Activated naive CD8-positive, alpha-beta T cell (primary cell): Measurements from ENCODE around the gene PAQR6.

Experiments used
- H3K27ac Mint-ChIP-seq: one replicate; pipeline ENCODE4 v1.8.0; 2021; ENCODE audit warnings: mixed read lengths
- H3K27me3 Mint-ChIP-seq: one replicate; pipeline ENCODE4 v1.8.0; 2021; ENCODE audit warnings: mixed read lengths
- H3K36me3 Mint-ChIP-seq: one replicate; pipeline ENCODE4 v1.8.0; 2021; ENCODE audit warnings: mixed read lengths
- H3K4me1 Mint-ChIP-seq: one replicate; pipeline ENCODE4 v1.8.0; 2021; ENCODE audit warnings: low read depth, mixed read lengths
- H3K4me3 Mint-ChIP-seq: one replicate; pipeline ENCODE4 v1.8.0; 2021; ENCODE audit warnings: mild to moderate bottlenecking, mixed read lengths
- H3K9me3 Mint-ChIP-seq: one replicate; pipeline ENCODE4 v1.8.0; 2021; ENCODE audit warnings: low read depth, mixed read lengths

PAQR6 gene, protein sequence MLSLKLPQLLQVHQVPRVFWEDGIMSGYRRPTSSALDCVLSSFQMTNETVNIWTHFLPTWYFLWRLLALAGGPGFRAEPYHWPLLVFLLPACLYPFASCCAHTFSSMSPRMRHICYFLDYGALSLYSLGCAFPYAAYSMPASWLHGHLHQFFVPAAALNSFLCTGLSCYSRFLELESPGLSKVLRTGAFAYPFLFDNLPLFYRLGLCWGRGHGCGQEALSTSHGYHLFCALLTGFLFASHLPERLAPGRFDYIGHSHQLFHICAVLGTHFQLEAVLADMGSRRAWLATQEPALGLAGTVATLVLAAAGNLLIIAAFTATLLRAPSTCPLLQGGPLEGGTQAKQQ

DNA sequence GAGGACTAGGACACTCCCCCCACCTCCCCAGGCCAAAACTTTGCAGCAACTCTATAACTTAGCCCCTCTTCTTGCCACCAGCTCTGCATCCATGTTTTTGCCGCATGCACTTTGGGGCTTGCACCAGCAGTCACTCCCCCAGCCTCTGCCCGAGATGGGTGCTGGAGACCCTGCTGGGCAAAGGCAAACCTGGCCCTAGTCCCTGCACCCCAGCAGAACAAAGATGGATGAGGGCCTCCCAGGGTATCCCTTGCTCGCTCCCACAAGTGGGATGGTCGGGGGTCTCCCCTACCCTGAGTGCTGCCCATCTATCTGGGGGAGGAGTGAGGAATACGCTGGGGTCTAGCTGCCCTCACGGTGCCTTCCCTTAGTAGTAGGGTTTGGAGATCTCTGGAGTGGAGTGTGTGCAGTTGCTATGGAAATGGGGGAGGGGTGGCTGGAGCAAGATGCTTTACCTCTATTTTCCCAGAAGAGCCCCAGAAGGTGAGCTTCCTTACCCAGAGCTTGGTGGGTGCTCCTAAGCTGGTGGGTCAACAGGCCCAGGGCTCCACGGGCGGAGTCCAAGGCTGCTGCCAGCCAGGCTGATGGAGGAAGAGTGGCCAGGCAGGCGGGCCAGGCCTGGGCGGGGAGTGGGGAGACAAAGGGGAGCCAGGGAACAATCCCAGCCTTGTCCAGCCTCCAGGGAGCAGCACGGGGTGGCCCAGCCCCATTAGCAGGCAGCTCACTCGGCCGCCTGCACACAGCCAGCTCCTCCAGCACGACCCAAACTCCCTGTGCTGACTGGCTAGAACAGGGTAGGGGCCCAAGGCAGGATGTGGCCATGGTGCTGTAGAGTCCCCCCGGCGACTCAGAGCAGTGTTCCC is at the start of gene PAQR6:
Gene PAQR6, minus strand, starts transcription at position 597 of the 863 bp plus-strand sequence. CDS start 1,325 bp downstream, outside the sequence.
- H3K36me3 Mint-ChIP-seq: no peaks in the 10 kb centered on the region
- no peaks in the 10 kb centered on the region for H3K27me3 Mint-ChIP-seq
- peak within 1 kb of the TSS; percentile 5 for H3K4me3 Mint-ChIP-seq
- peak within 1 kb of the TSS; percentile 54 for H3K27ac Mint-ChIP-seq
- no peaks in the 10 kb centered on the region for H3K9me3 Mint-ChIP-seq
- peaks cover 22% of the 10 kb centered on the region for H3K4me1 Mint-ChIP-seq

DNA sequence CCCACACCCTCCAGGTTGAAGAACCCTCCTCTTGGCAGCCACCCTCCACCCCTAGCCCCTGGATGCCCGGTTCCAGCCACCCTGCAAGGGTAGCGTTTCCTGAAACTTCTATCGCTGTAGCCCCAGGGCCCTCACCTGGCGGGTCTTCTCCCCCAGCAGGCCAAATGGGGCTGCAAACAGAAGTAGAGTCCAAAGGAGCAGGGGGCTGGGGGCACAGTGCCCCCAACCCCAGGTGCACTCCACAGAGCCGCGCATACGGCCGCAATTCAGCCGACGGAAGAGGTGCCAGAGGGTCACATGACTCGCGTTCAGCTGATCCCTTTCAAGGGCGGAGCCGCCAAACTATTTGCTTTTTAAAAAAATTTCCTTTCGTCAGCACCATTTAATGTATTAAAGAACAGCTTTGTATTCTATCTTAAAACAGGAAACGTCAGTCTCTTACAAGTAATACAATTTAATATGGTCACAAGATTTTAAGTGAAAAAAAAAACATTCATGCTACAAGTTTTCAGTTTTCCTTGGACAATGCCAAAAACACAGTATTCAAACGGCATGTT is 47.6 kb upstream of the PAQR6 start, which contains the start of gene GLMP:
Gene GLMP, minus strand, starts transcription at position 289 of the 557 bp plus-strand sequence. Its CDS starts 34 bp downstream, at position 255.
- no peaks in the 10 kb centered on the region for H3K9me3 Mint-ChIP-seq

DNA sequence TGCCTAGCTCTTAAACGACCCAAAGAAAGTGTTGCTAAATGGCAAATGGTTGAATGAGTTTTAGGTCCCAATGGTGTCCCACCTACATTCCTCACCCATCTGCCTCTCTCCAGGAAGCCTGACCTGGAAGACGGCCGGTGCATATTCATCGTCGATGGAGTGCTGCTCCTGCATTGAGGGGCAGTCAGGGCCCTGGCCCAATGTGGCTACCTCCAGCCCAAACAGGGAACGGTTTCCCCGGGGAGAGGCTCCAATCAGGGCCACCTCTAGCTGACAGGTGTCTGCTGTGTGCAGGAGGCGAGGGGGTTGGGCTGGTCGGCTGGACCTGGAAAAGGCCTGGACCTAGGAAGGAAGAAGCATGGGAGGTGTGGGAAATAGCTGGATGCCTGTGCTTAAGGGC is 46.0 kb upstream of the PAQR6 start:
- Mint-ChIP-seq H3K4me1 (peaks cover 16% of the 10 kb centered on the region), H3K27me3 (no peaks in the 10 kb centered on the region), H3K36me3 (no peaks in the 10 kb centered on the region), H3K9me3 (no peaks in the 10 kb centered on the region), H3K4me3 (no peak overlapping the region), H3K27ac (no peak overlapping the region)

More for the DNA sequence above, 47.6 kb upstream of the PAQR6 start, which contains the start of gene GLMP:
- H3K36me3 Mint-ChIP-seq: no peaks in the 10 kb centered on the region
- H3K4me1 Mint-ChIP-seq: peaks cover 16% of the 10 kb centered on the region
- peak within 1 kb of the TSS; percentile 64 for H3K27ac Mint-ChIP-seq
- H3K27me3 Mint-ChIP-seq: no peaks in the 10 kb centered on the region
- peak within 1 kb of the TSS; percentile 89 for H3K4me3 Mint-ChIP-seq

DNA sequence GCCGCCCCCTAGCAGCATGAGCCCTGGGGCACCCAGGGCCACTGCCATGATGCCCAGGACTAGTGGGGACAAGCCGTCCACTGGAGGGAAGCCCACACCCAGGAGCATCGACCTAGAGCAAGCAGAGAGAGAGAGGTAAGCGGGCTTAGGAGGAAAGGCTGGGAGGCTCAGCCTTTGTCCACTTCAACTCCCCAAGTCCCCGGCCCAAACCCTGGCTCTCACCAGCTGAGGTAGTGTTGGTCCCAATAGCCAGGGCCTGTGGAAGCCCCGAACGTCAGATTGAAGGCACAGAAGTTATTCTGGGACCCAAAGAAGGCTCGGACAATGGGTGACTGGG is 45.2 kb upstream of the PAQR6 start:
- no peaks in the 10 kb centered on the region for H3K27me3 Mint-ChIP-seq
- no peaks in the 10 kb centered on the region for H3K36me3 Mint-ChIP-seq
- no peak overlapping the region for H3K27ac Mint-ChIP-seq
- no peak overlapping the region for H3K4me3 Mint-ChIP-seq
- H3K4me1 Mint-ChIP-seq: peaks cover 16% of the 10 kb centered on the region
- H3K9me3 Mint-ChIP-seq: no peaks in the 10 kb centered on the region

DNA sequence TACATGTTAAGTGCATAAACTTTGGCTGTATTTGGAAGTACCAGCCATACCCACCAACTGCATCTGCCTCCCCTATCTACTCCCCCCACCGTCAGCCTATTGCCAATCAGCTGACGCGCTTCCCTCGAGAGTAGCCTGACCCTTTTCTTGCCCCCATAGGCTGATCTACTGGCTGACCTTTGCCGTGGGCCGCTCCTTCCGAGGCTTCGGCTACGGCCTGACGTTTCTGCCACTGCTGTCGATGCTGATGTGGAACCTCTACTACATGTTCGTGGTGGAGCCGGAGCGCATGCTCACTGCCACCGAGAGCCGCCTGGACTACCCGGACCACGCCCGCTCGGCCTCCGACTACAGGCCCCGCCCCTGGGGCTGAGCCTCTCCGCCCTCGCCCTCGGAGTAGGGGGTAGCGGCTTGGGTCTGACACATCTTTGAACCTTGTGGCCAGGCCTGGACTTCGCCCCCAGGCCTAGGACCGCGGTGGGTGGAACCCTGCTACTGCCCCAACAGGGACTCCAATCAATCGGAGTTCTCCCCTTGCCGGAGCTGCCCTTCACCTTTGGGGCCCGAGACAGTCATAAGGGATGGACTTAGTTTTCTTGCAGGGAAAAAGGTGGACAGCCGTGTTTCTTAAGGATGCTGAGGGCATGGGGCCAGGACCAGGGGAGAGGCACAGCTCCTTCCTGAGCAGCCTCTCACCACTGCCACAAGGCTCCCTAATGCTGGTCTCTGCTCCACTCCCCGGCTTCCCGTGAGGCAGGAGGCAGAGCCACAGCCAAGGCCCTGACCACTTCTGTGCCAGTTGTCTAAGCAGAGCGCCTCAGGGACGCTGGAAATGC is 43.6 kb upstream of the PAQR6 start:
- no peak overlapping the region for H3K4me3 Mint-ChIP-seq
- H3K36me3 Mint-ChIP-seq: no peaks in the 10 kb centered on the region
- peaks cover 16% of the 10 kb centered on the region for H3K4me1 Mint-ChIP-seq
- H3K27ac Mint-ChIP-seq: peak overlapping the region; percentile 50
- H3K27me3 Mint-ChIP-seq: no peaks in the 10 kb centered on the region
- no peaks in the 10 kb centered on the region for H3K9me3 Mint-ChIP-seq

DNA sequence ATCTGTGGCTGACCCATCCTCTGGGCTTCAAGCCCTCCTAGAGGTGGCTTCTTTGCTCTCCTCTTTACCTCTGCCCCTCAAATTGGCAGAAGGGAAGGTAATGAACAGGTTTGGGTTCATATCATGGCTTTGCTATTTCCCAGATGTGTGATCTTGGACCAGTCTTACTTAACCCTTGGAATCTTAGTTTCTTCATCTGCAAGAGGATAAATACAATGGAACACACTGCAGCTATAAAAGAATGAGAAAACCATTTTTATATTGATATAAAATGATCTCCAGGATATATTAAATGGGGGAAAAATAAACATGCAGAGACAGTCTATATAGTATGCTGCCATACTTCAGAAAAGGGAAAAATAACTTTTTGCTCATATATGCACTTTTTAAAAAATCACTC is 42.0 kb upstream of the PAQR6 start:
- H3K4me1 Mint-ChIP-seq: peaks cover 4% of the 10 kb centered on the region
- H3K27ac Mint-ChIP-seq: peak overlapping the region; percentile 6
- no peaks in the 10 kb centered on the region for H3K36me3 Mint-ChIP-seq
- H3K9me3 Mint-ChIP-seq: no peaks in the 10 kb centered on the region
- H3K4me3 Mint-ChIP-seq: no peak overlapping the region
- H3K27me3 Mint-ChIP-seq: no peaks in the 10 kb centered on the region

DNA sequence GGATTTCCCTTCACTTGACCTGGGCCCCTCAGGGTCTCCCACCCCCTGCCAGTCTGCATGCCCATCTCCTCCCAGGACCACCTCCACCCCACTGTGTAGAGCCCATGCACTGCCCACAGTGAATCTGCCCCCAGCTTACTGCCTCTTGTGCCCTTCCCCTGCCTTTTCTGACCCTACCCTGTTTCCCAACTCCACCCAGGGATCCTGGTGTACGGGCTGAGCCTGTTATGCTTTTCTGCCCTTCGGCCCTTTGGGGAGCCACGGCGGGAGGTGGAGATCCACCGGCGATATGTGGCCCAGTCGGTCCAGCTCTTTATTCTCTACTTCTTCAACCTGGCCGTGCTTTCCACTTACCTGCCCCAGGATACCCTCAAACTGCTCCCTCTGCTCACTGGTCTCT is 38.2 kb upstream of the PAQR6 start:
- H3K27ac Mint-ChIP-seq: no peak overlapping the region
- no peaks in the 10 kb centered on the region for H3K36me3 Mint-ChIP-seq
- no peaks in the 10 kb centered on the region for H3K9me3 Mint-ChIP-seq
- no peaks in the 10 kb centered on the region for H3K27me3 Mint-ChIP-seq
- no peak overlapping the region for H3K4me3 Mint-ChIP-seq
- peaks cover 17% of the 10 kb centered on the region for H3K4me1 Mint-ChIP-seq

DNA sequence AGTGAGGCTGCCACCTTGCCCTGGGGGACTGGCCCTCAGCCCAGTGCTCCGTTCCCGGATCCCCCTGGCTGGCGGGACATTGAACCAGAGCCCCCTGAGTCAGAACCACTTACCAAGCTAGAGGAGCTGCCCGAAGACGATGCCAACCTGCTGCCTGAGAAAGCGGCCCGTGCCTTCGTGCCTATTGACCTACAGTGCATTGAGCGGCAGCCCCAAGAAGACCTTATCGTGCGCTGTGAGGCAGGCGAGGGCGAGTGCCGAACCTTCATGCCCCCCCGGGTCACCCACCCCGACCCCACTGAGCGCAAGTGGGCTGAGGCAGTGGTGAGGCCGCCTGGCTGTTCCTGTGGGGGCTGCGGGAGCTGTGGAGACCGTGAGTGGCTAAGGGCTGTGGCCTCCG is 37.6 kb upstream of the PAQR6 start:
- Mint-ChIP-seq H3K4me1 (peaks cover 22% of the 10 kb centered on the region), H3K36me3 (no peaks in the 10 kb centered on the region), H3K9me3 (no peaks in the 10 kb centered on the region), H3K27me3 (no peaks in the 10 kb centered on the region), H3K4me3 (no peak overlapping the region), H3K27ac (no peak overlapping the region)

DNA sequence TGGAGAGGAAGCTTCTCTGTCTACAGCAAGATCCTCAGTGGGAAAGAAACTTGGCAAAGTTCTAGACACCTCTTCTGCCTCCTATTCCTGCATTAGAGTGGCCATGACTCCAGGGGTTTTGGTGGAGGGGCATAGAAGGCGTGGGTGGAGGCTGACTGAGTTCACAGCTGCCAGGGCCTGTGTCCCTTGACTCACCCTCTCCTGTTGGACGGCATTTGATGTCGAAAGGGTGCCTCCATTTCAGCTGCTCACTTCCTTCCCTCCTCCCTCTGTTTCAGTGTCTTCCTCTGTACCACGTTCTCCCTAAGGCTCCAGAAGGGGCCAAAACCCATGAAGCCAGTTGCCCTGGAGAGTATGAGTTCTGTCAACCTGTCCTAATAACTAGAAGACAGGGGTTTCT is 36.9 kb upstream of the PAQR6 start:
- Mint-ChIP-seq H3K9me3 (no peaks in the 10 kb centered on the region), H3K4me3 (peak overlapping the region; percentile 38), H3K27ac (no peak overlapping the region), H3K36me3 (no peaks in the 10 kb centered on the region), H3K4me1 (peaks cover 27% of the 10 kb centered on the region), H3K27me3 (no peaks in the 10 kb centered on the region)

DNA sequence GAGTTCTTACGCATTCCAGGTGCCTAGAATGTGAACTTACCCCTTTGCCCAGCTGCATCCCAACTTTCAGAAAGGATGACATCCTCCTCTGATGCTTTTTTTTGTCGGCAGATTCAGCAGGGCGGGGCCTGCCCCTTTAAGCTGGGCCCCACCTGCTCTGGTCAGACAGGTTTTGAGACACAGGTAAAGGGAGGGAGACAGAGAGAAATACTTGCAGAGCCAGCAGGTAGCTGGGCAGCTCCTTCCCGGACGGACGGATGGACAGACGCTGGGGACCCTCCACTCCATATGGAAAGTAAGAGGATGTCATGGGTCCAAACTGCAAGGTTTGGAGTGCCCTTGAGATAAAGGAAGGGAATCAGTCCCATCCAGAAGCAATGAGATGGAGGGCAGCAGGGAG is 36.3 kb upstream of the PAQR6 start, which contains the start of gene TMEM79:
Gene TMEM79, plus strand, starts transcription at position 214 of the 400 bp plus-strand sequence. CDS start 902 bp downstream, outside the sequence.
- no peaks in the 10 kb centered on the region for H3K9me3 Mint-ChIP-seq
- H3K4me1 Mint-ChIP-seq: peaks cover 27% of the 10 kb centered on the region
- peak within 1 kb of the TSS; percentile 98 for H3K27ac Mint-ChIP-seq
- H3K4me3 Mint-ChIP-seq: peak within 1 kb of the TSS; percentile 99
- no peaks in the 10 kb centered on the region for H3K36me3 Mint-ChIP-seq
- H3K27me3 Mint-ChIP-seq: no peaks in the 10 kb centered on the region

DNA sequence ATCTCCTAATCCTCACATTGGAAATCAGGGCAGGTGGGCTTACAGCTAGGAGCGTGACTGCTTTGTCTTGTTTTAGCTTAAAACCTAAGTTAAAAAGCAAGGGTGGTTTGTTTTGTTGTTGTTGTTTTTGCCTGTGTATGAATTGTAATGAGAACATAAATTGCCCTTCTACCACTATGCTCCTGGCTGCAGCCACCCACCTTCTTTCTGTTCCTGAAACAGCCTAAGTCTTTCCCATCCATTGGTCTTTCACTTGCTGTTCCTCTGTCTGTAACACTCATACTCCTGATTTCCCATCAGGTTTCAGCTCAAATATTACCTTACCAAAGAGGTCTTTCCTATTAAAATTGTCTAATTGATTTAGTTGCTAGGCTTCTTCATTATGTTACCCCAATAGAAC is 35.7 kb upstream of the PAQR6 start:
- Mint-ChIP-seq H3K4me3 (peak overlapping the region; percentile 99), H3K9me3 (no peaks in the 10 kb centered on the region), H3K4me1 (peaks cover 27% of the 10 kb centered on the region)

DNA sequence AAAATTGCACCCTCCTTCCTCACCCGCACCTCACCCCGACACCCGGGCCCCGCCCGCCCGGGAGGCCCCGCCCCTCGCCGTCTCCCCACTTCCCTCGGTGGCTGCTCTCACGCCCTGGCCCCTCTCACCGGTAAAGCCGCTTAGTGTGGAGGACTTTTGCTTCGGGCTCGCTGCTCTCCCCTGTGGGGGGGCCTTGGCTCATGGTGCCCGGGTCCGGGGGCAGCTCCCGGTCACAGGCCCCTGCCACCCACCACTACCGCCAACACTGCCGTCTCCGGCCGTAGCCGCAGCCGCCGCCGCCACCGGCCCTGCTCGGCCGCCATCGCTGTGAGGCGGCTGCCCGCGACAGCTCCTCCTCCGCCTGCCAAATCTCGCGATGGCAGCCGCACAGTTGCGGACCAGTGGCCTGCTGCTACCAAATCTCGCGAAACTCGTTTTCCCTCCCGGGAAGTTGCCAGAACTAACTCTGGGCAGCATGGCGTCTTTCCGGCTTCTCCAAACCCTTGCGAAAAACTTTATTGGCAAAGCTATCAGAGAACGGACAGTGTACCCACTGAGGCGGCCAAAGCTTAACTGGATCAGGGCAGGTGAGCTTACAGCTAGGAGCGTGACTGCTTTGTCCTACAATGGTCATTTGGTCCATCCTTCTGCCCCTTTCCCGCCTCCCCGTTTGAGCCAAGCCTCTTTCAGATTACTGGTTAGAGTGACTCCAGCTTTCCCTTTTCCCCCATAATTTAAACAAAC is 34.8 kb upstream of the PAQR6 start, which contains the start of gene SMG5:
Gene SMG5, minus strand, starts transcription at position 347 of the 744 bp plus-strand sequence. Its CDS starts 145 bp downstream, at position 202.
- Mint-ChIP-seq H3K4me1 (peaks cover 31% of the 10 kb centered on the region), H3K27me3 (no peaks in the 10 kb centered on the region), H3K27ac (peak within 1 kb of the TSS; percentile 98), H3K4me3 (peak within 1 kb of the TSS; percentile 99), H3K9me3 (no peaks in the 10 kb centered on the region), H3K36me3 (peaks cover 2% of the 10 kb centered on the region)

More for the DNA sequence above, 35.7 kb upstream of the PAQR6 start:
- Mint-ChIP-seq H3K36me3 (no peaks in the 10 kb centered on the region), H3K27ac (peak overlapping the region; percentile 98), H3K27me3 (no peaks in the 10 kb centered on the region)

DNA sequence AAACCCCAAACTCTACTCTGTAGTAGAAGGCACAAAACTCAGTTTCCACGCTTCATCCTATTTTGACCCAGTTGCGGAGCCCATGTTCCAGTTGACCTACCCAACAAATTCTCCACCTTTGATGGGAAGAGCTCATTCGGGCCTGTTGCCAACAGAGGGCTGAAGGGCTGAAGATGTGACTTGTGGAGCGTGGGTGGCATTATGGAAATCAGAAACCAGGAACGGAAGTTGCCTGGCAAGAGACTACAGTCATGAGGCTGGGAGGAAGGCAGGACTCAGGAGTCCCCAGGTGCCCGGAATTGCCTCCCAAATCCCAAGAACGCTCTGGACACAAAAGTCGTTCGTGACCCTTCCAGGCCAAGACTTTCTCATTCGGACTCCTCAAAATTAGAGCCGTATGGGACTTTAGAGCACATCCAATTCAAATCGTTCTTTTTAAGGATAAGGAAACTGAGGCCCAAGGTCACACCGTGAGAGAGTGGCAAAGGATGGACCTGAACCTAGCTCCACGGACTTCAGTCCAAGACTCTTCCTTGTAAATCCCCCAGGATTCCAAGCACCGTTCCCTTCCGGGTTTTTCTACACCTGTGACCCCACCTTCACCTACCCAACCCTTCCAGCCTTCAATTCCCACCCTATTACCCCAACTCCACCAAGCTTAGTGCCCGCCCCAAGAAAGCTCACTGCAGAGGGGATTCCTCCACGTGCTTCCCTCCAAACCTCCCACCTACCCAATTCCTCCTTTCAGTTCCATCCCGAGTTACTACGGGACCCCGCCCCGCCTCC is 34.0 kb upstream of the PAQR6 start:
- Mint-ChIP-seq H3K4me1 (peaks cover 31% of the 10 kb centered on the region), H3K27ac (peak overlapping the region; percentile 98), H3K4me3 (peak overlapping the region; percentile 99), H3K27me3 (no peaks in the 10 kb centered on the region), H3K36me3 (peaks cover 2% of the 10 kb centered on the region), H3K9me3 (no peaks in the 10 kb centered on the region)
